HL-60 (cell line): ENCODE data around the gene ESYT2.

Experiments
- CTCF ChIP-seq: IDR thresholded peaks from one replicate; pipeline ENCODE4 v1.5.1; 2011; ENCODE audit warnings: low read length, control low read depth, inconsistent platforms; ENCODE audit not compliant: insufficient read depth
- GABPA ChIP-seq: IDR thresholded peaks from 2 replicates; pipeline ENCODE4 v1.6.1; 2012; ENCODE audit warnings: low read depth
- POLR2AphosphoS5 ChIP-seq: IDR thresholded peaks from 2 replicates; pipeline ENCODE4 v1.6.1; 2012; ENCODE audit warnings: low read depth
- SPI1 ChIP-seq: IDR thresholded peaks from 2 replicates; pipeline ENCODE4 v1.6.1; 2012; ENCODE audit warnings: low read depth, mild to moderate bottlenecking, borderline replicate concordance
- TF ChIP-seq, protein P1 (sequence below): IDR thresholded peaks from 2 replicates; pipeline ENCODE4 v1.6.1; 2012; ENCODE audit warnings: low read depth; ENCODE audit not compliant: insufficient replicate concordance

DNA sequence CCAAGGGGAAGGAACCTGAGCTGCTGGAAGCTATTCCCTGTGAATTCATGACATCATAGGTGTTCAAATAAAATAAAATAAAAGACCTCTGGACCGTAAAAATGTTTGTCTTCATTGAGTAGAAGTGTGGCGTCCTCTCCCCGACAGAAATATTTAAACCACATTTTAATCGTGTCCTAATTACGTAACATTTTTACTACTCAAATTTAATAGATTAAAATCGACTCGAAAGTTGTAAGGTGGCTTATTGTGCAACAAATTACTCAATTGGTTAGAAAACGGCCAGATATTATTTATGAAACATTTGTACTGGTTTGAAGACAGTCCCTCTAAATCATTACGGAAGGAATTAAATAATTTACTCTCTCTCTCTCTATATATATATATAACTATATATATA is 109.2 kb downstream of the ESYT2 start:
- TF ChIP-seq CTCF (no peak), POLR2AphosphoS5 (no peak), GABPA (no peak), SPI1 (no peak)
- TF ChIP-seq, protein P1, sequence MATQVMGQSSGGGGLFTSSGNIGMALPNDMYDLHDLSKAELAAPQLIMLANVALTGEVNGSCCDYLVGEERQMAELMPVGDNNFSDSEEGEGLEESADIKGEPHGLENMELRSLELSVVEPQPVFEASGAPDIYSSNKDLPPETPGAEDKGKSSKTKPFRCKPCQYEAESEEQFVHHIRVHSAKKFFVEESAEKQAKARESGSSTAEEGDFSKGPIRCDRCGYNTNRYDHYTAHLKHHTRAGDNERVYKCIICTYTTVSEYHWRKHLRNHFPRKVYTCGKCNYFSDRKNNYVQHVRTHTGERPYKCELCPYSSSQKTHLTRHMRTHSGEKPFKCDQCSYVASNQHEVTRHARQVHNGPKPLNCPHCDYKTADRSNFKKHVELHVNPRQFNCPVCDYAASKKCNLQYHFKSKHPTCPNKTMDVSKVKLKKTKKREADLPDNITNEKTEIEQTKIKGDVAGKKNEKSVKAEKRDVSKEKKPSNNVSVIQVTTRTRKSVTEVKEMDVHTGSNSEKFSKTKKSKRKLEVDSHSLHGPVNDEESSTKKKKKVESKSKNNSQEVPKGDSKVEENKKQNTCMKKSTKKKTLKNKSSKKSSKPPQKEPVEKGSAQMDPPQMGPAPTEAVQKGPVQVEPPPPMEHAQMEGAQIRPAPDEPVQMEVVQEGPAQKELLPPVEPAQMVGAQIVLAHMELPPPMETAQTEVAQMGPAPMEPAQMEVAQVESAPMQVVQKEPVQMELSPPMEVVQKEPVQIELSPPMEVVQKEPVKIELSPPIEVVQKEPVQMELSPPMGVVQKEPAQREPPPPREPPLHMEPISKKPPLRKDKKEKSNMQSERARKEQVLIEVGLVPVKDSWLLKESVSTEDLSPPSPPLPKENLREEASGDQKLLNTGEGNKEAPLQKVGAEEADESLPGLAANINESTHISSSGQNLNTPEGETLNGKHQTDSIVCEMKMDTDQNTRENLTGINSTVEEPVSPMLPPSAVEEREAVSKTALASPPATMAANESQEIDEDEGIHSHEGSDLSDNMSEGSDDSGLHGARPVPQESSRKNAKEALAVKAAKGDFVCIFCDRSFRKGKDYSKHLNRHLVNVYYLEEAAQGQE = no peak
